ENCODE results near the gene PYGO2.

PYGO2 gene

DNA sequence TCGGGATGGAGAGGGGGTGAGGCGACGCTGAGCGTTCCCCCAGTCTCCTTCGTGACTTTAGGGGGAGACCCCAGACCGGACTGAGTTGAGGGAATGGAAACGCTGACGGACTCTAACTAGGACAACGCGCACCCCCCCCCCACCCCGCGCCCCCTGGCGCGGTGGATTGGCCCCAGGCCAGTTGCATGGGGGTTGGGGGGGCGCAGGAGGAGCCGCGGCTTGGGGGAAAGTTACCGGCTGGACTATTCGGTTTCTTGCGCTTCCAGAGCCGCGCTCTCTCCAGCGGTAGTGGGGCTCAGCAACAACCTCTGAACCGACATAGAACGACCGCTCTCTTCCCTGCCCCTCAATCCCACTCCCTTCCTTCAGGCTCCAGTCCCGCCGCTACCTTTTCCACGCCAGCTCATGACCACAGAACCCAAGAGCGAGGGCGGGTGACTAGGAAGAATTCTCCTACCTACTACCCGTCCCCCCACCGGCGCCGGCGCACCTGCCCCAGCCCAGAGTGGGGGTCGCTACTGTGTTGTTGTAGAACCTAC lies 41.7 kb upstream of the PYGO2 start:
- TF ChIP-seq, protein P1, sequence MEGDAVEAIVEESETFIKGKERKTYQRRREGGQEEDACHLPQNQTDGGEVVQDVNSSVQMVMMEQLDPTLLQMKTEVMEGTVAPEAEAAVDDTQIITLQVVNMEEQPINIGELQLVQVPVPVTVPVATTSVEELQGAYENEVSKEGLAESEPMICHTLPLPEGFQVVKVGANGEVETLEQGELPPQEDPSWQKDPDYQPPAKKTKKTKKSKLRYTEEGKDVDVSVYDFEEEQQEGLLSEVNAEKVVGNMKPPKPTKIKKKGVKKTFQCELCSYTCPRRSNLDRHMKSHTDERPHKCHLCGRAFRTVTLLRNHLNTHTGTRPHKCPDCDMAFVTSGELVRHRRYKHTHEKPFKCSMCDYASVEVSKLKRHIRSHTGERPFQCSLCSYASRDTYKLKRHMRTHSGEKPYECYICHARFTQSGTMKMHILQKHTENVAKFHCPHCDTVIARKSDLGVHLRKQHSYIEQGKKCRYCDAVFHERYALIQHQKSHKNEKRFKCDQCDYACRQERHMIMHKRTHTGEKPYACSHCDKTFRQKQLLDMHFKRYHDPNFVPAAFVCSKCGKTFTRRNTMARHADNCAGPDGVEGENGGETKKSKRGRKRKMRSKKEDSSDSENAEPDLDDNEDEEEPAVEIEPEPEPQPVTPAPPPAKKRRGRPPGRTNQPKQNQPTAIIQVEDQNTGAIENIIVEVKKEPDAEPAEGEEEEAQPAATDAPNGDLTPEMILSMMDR (IDR thresholded peaks at IDR 0.05; ENCODE audit: insufficient read depth, missing control alignments) = no peak
- DNase-seq (ENCODE audit: insufficient read length, low spot score) (no peak), FAIRE-seq (no peak)

DNA sequence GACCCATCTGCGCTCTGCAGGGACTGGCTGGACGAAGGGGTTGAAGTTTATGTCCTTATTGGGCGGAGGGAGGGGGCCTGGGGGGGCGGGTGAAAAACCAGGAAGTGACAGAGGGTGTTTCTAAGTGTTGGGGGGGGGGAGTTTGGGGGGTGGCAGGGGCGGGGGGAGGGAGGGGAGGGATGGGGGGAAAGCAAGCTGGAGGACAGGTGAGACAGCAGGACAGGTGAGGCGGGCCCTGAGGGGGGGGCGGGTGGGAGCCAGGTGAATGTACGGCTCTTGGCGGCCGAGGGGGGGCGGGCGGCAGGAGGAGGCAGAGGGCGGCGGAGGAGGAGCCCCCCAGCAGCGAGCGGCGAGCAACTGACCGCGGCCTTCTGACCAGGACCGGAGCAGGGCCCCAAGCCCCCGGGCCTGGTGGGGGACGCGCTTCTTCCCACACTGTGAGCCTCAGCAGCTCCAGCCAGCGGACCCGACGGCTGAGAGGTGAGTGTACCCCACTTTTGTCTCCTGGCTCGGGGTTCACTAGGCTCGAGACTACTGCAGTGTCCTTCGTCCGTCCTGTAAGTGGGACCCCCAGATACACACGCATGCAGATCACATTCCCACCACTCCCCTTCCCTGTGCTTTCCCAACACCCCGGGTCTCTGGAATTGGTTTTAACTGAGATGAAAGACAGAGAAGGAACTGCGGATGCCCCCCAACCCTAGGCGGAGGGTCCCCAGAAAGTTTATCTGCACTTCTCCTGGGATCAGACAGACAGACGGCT lies 41.1 kb upstream of the PYGO2 start, which contains the start of gene ZBTB7B:
ZBTB7B (plus strand) TSS at position 339 of the 763 bp plus-strand sequence. CDS start 11,859 bp downstream, outside the sequence.
- no peak for DNase-seq (ENCODE audit: insufficient read length, low spot score)
- TF ChIP-seq, protein P1 (IDR thresholded peaks at IDR 0.05; ENCODE audit: insufficient read depth, missing control alignments) = no peak
- no peak for FAIRE-seq

DNA sequence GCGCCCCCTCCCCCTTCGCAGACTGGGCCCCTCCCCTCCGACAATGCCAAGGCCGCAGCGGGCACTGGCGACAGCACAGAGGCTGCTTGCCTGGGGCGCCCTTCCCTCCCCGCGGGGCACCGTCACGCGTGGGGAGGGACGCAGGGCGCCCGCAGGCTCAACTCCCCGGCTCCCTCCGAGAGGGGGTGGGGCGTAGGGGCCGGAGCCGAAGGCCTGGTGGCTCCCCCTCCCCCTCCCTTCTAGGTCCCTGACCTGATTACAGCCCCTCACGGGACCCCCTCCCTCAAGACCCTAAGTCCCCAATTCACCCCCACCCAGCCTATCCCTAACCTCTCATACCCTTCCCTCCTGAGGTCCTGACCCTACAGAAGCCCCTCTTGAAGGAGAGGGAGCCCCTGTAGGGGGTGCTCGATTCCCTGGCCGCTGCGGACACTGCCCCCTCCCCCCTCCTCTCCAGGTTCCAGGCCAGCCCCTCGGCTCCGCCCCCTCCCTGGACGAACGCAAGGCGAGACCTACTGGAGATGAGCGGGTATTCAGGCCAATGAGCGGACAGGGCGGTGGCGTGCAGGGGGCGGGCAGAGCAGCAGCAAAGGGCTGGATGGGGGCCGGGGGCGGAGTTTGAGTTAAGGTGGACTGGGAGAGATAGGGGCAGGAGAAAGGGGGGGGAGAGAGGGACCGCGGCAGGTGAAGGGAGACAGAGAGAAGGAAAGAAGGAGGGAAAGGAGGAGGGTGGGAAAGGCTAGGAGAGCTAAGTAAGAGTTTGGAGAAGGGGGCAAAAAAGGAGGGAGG lies 40.3 kb upstream of the PYGO2 start:
- FAIRE-seq (no peak), DNase-seq (ENCODE audit: insufficient read length, low spot score) (peak; percentile 96)
- TF ChIP-seq, protein P1 (IDR thresholded peaks at IDR 0.05; ENCODE audit: insufficient read depth, missing control alignments) = peak; percentile 39

DNA sequence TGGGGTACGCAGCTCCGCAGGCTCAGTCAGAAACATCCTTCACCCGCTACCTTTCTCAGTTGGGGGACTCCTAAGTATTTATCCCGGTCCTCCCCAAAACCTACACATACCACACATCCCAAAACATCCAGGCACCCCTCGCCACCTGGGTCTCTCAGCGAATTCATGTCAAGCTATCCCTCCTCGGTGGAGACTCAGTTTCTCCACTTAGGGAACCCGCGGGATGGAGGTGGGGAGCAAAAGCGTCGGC lies 39.8 kb upstream of the PYGO2 start:
- FAIRE-seq (no peak), DNase-seq (ENCODE audit: insufficient read length, low spot score) (no peak)
- TF ChIP-seq, protein P1 (IDR thresholded peaks at IDR 0.05; ENCODE audit: insufficient read depth, missing control alignments) = no peak

DNA sequence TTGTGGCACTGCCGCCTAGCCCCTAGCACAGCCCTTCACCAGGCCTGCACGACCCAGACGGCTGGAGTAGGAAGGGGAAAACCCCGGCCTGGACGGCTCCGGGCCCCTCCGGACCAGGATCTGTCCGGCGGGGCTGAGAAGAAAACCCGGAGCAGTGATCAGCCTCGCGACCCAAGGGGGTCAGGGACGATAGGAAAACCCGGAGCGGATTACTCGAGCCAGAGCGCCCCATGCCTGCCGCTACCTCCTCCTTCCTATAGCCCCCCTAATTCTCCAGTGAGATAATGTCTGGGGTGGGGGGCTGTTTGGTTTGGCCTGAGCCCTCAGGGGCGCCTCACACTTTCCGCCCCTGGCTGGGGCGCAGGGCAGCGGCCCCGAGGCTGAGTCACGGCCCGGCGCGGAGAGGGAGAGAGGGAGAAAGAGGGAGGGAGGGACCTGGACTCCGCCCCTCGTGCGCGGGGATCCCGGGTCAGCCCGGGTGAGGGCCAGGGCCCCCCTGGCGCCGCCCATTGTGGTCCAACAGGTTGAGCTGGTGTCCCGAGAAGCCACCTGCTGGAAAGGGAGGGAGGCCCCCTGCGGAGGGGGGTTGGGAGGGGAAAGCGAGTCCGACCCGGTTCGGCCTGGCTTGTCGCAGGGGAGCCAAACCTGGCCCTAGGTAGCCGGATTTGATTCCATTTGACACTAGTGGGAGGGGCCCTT lies 39.3 kb upstream of the PYGO2 start:
- DNase-seq (ENCODE audit: insufficient read length, low spot score) (peak; percentile 92), FAIRE-seq (no peak)
- TF ChIP-seq, protein P1 (IDR thresholded peaks at IDR 0.05; ENCODE audit: insufficient read depth, missing control alignments) = no peak

DNA sequence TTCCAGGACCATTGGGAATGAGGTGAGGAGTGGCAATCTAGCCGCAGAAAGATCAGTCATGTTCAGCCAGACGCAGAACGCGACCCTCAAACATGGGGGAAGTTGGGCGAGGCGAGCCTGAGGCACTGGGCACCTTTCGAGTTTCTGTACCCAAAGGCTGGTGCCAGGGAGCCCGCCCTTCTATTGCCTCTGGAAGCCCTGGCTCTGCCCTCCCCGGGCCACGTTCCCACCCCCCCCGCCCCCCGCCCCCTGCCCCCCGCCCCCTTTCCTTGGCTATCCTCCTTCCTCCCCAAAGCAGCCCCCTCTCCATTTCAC lies 38.8 kb upstream of the PYGO2 start:
- TF ChIP-seq, protein P1 (IDR thresholded peaks at IDR 0.05; ENCODE audit: insufficient read depth, missing control alignments) = no peak
- no peak for FAIRE-seq
- no peak for DNase-seq (ENCODE audit: insufficient read length, low spot score)
